ENCODE data around the gene SLC22A7. TPM values are rescaled to one million over a fixed set of nuclear protein-coding genes. Genes with fewer than 3 reads are reported as not detected.

Gene SLC22A7
- total and polyA plus RNA-seq, 7 experiments from 2014 or later, result not detected

DNA sequence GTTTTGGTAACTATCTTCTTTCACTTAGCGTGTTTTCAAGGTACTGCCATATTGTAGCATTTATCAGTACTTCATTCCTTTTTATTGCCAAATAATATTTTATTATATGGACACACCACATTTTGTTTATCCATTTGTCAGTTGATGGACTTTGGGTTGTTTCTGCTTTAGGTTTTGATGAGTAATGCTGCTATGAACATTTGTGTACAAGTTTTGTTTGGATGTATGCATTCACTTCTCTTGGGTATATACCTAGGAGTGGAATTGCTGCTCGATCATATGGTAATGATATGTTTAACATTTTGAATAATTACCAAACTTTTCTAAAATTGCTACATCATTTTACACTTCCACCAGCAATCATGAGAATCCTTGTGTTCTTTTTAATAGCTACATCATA is 6.4 kb upstream of the SLC22A7 start:
- ChIA-PET POLR2A (interaction anchor here (0.6 kb wide), 1 partner anchor 45 kb away, joined by 3 read pairs; no protein-coding TSS in a partner anchor), CTCF (interaction anchor here (0.7 kb wide), 1 partner anchor 478 kb away, joined by 3 read pairs; no protein-coding TSS in a partner anchor)
- Mint-ChIP-seq H3K36me3 (no peaks in the 10 kb centered on the region), H3K27me3 (peaks cover 0 to 31% (median 5%) of the 10 kb centered on the region in 5 donors), H3K4me3 (no peak overlapping the region), H3K4me1 (no peaks in the 10 kb centered on the region), H3K27ac (no peak overlapping the region), H3K9me3 (no peaks in the 10 kb centered on the region)
- Histone ChIP-seq H3K9me3 (ENCODE audit: control insufficient read depth in 2 of 3, low read length in 3 of 3) (no peaks in the 10 kb centered on the region), H3K27me3 (ENCODE audit: control insufficient read depth in 2 of 2, insufficient read depth in 2 of 2, low read length in 2 of 2) (no peaks in the 10 kb centered on the region), H3K36me3 (ENCODE audit: control insufficient read depth in 2 of 3, insufficient read depth in 3 of 3, low read length in 3 of 3) (no peaks in the 10 kb centered on the region), H3K4me1 (ENCODE audit: control insufficient read depth in 2 of 2, insufficient read depth in 2 of 2, low read length in 2 of 2) (no peaks in the 10 kb centered on the region), H3K27ac (ENCODE audit: low read depth, low read length) (no peak overlapping the region), H3K4me3 (ENCODE audit: low read length) (no peak overlapping the region)
- no peak for ATAC-seq
- intact Hi-C loops (cut with micrococcal nuclease), result no loop called here
- DNase-seq, result no peak

DNA sequence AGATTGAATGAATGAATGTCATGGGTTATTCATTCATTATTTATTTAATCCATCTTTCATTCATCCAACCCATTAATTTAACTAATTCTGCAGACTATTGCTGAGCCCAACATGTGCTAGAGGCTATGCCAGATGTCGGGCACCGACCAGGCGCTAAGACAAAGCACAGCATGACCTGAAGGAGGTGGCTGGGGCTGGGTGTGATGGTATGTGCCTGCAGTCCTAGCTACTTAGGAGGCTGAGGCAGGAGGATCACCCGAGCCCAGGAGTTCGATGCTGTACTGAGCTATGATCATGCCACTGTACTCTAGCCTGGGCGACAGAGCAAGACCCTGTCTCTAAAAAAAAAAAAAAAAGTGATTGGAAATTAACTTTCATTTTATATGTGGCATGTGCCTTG is 5.7 kb upstream of the SLC22A7 start:
- no peaks in the 10 kb centered on the region for H3K36me3 Mint-ChIP-seq
- no peak overlapping the region for H3K27ac Mint-ChIP-seq
- no peaks in the 10 kb centered on the region for H3K36me3 ChIP-seq (ENCODE audit: control insufficient read depth in 2 of 3, insufficient read depth in 3 of 3, low read length in 3 of 3)
- H3K27ac ChIP-seq (ENCODE audit: low read depth, low read length), result no peak overlapping the region
- H3K4me1 ChIP-seq (ENCODE audit: control insufficient read depth in 2 of 2, insufficient read depth in 2 of 2, low read length in 2 of 2), result no peaks in the 10 kb centered on the region
- H3K27me3 Mint-ChIP-seq, result peaks cover 0 to 27% (median 0%) of the 10 kb centered on the region in 5 donors
- H3K4me1 Mint-ChIP-seq, result no peaks in the 10 kb centered on the region
- H3K9me3 ChIP-seq (ENCODE audit: control insufficient read depth in 2 of 3, low read length in 3 of 3), result no peaks in the 10 kb centered on the region
- ChIA-PET POLR2A (interaction anchor here (0.6 kb wide), 1 partner anchor 45 kb away, joined by 3 read pairs; no protein-coding TSS in a partner anchor), CTCF (no interaction called here)
- H3K27me3 ChIP-seq (ENCODE audit: control insufficient read depth in 2 of 2, insufficient read depth in 2 of 2, low read length in 2 of 2), result no peaks in the 10 kb centered on the region
- no peak overlapping the region for H3K4me3 ChIP-seq (ENCODE audit: low read length)
- DNase-seq (no peak), ATAC-seq (no peak)
- H3K9me3 Mint-ChIP-seq, result no peaks in the 10 kb centered on the region
- no peak overlapping the region for H3K4me3 Mint-ChIP-seq
- intact Hi-C loops (cut with micrococcal nuclease), result no loop called here

DNA sequence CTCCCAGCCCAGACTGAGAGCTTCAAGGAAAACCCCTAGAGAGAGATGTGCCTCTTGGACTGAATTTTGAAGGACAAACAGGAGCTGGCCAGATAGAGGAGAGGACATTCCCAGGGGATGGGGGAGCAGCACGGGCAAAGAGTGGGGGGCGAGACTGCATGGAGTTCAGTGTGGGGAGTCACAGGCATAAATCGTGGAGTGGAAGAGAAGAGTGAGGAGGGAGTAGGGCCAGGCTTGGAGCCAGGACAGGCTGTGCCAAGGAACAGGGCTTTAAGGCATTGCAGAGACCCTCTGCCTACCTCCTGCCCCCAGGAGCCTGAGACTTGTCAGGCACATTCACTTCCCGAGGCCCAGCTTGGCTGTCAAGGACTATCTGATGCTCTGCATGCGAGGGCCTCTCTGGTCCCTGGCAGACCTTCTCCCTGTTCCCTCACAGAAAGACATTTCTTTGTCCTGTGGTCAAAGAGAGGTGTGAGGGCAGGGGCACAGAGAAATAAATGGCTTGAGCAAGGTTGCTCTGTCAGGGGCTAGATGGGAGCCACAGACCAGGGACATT is 5.2 kb upstream of the SLC22A7 start:
- H3K27me3 Mint-ChIP-seq, result peaks cover 0 to 23% (median 0%) of the 10 kb centered on the region in 5 donors
- Histone ChIP-seq H3K4me3 (ENCODE audit: low read length) (no peak overlapping the region), H3K4me1 (ENCODE audit: control insufficient read depth in 2 of 2, insufficient read depth in 2 of 2, low read length in 2 of 2) (no peaks in the 10 kb centered on the region), H3K36me3 (ENCODE audit: control insufficient read depth in 2 of 3, insufficient read depth in 3 of 3, low read length in 3 of 3) (no peaks in the 10 kb centered on the region), H3K9me3 (ENCODE audit: control insufficient read depth in 2 of 3, low read length in 3 of 3) (no peaks in the 10 kb centered on the region), H3K27me3 (ENCODE audit: control insufficient read depth in 2 of 2, insufficient read depth in 2 of 2, low read length in 2 of 2) (no peaks in the 10 kb centered on the region), H3K27ac (ENCODE audit: low read depth, low read length) (no peak overlapping the region)
- ATAC-seq (no peak), DNase-seq (no peak)
- H3K36me3 Mint-ChIP-seq, result no peaks in the 10 kb centered on the region
- POLR2A ChIA-PET, result no interaction called here
- no peaks in the 10 kb centered on the region for H3K9me3 Mint-ChIP-seq
- CTCF ChIA-PET, result no interaction called here
- H3K27ac Mint-ChIP-seq, result no peak overlapping the region
- intact Hi-C loops (cut with micrococcal nuclease), result no loop called here
- H3K4me3 Mint-ChIP-seq, result no peak overlapping the region
- H3K4me1 Mint-ChIP-seq, result no peaks in the 10 kb centered on the region

DNA sequence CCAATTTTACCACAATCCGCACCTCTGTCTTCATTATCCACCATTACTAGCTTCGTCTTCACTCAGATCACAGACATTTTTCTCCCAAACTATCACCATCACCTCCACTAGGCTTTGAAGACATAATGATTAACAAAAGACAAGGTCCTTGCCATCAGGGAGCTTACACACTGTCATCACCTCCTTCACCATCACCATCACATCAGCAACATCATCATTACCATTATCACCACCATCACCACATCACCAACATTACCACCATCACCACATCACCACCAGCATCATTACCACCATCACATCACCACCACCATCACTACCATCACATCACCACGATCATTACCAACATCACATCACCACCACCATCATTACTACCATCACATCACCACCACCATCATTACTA is 4.4 kb upstream of the SLC22A7 start:
- peaks cover 0 to 18% (median 3%) of the 10 kb centered on the region in 5 donors for H3K27me3 Mint-ChIP-seq
- ChIA-PET POLR2A (no interaction called here), CTCF (no interaction called here)
- no peaks in the 10 kb centered on the region for H3K4me1 Mint-ChIP-seq
- Histone ChIP-seq H3K36me3 (ENCODE audit: control insufficient read depth in 2 of 3, insufficient read depth in 3 of 3, low read length in 3 of 3) (no peaks in the 10 kb centered on the region), H3K4me1 (ENCODE audit: control insufficient read depth in 2 of 2, insufficient read depth in 2 of 2, low read length in 2 of 2) (no peaks in the 10 kb centered on the region), H3K4me3 (ENCODE audit: low read length) (no peak overlapping the region), H3K27me3 (ENCODE audit: control insufficient read depth in 2 of 2, insufficient read depth in 2 of 2, low read length in 2 of 2) (no peaks in the 10 kb centered on the region), H3K9me3 (ENCODE audit: control insufficient read depth in 2 of 3, low read length in 3 of 3) (no peaks in the 10 kb centered on the region), H3K27ac (ENCODE audit: low read depth, low read length) (no peak overlapping the region)
- no peaks in the 10 kb centered on the region for H3K36me3 Mint-ChIP-seq
- no peak overlapping the region for H3K27ac Mint-ChIP-seq
- DNase-seq (no peak), ATAC-seq (no peak)
- intact Hi-C loops (cut with micrococcal nuclease), result no loop called here
- no peak overlapping the region for H3K4me3 Mint-ChIP-seq
- no peaks in the 10 kb centered on the region for H3K9me3 Mint-ChIP-seq

DNA sequence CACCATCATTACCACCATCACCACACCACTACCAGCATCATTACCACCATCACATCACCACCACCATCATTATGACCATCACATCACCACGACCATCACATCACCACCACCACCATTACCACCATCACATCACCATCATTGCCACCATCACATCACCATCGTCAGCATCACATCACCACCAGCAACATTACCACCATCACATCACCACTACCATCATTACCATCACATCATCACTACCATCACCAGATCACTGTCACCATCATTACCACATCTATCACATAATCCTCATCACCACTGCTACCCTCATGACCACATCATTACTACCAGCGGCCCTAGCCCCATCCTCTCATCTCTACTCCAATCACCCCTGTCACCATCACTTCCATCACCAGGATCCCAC is 3.5 kb upstream of the SLC22A7 start:
- intact Hi-C loops (cut with micrococcal nuclease), result no loop called here
- H3K27me3 Mint-ChIP-seq, result peaks cover 0 to 18% (median 4%) of the 10 kb centered on the region in 5 donors
- ChIA-PET CTCF (no interaction called here), POLR2A (no interaction called here)
- H3K4me3 Mint-ChIP-seq, result no peak overlapping the region
- Histone ChIP-seq H3K27ac (ENCODE audit: low read depth, low read length) (no peak overlapping the region), H3K9me3 (ENCODE audit: control insufficient read depth in 2 of 3, low read length in 3 of 3) (no peaks in the 10 kb centered on the region), H3K4me1 (ENCODE audit: control insufficient read depth in 2 of 2, insufficient read depth in 2 of 2, low read length in 2 of 2) (no peaks in the 10 kb centered on the region), H3K4me3 (ENCODE audit: low read length) (no peak overlapping the region), H3K27me3 (ENCODE audit: control insufficient read depth in 2 of 2, insufficient read depth in 2 of 2, low read length in 2 of 2) (no peaks in the 10 kb centered on the region), H3K36me3 (ENCODE audit: control insufficient read depth in 2 of 3, insufficient read depth in 3 of 3, low read length in 3 of 3) (no peaks in the 10 kb centered on the region)
- ATAC-seq (no peak), DNase-seq (no peak)
- no peaks in the 10 kb centered on the region for H3K36me3 Mint-ChIP-seq
- H3K27ac Mint-ChIP-seq, result no peak overlapping the region
- no peaks in the 10 kb centered on the region for H3K9me3 Mint-ChIP-seq
- no peaks in the 10 kb centered on the region for H3K4me1 Mint-ChIP-seq

DNA sequence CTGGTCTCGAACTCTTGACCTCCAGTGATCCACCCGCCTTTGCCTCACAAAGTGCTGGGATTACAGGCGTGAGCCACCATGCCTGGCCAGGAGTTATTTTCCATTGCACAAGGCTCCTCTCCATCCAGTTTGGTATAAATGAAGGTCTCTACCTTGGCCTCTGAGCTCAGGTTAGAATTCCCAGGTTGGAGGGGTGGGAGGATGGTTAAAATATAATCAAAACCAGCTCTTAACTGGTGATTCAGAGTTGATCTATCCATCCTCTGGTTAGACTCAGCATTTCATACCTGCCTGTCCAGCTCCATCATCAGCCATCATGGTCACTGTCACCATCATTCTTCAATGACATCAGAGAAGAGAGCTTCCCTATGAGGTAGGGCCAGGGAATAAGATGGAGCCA is 2.6 kb upstream of the SLC22A7 start:
- no peak overlapping the region for H3K27ac ChIP-seq (ENCODE audit: low read depth, low read length)
- no peaks in the 10 kb centered on the region for H3K9me3 Mint-ChIP-seq
- no peaks in the 10 kb centered on the region for H3K36me3 ChIP-seq (ENCODE audit: control insufficient read depth in 2 of 3, insufficient read depth in 3 of 3, low read length in 3 of 3)
- no peak overlapping the region for H3K27ac Mint-ChIP-seq
- peaks cover 0 to 7% (median 0%) of the 10 kb centered on the region in 7 donors for H3K4me1 Mint-ChIP-seq
- no peaks in the 10 kb centered on the region for H3K4me1 ChIP-seq (ENCODE audit: control insufficient read depth in 2 of 2, insufficient read depth in 2 of 2, low read length in 2 of 2)
- no peak overlapping the region for H3K4me3 ChIP-seq (ENCODE audit: low read length)
- no peaks in the 10 kb centered on the region for H3K36me3 Mint-ChIP-seq
- no peak overlapping the region for H3K4me3 Mint-ChIP-seq
- intact Hi-C loops (cut with micrococcal nuclease), result no loop called here
- peaks cover 0 to 17% (median 7%) of the 10 kb centered on the region in 5 donors for H3K27me3 Mint-ChIP-seq
- CTCF ChIA-PET, result interaction anchor here (0.6 to 1.3 kb wide), 3 partner anchors 11 to 321 kb away, joined by 3 read pairs; no protein-coding TSS in a partner anchor
- DNase-seq, result no peak
- H3K27me3 ChIP-seq (ENCODE audit: control insufficient read depth in 2 of 2, insufficient read depth in 2 of 2, low read length in 2 of 2), result no peaks in the 10 kb centered on the region
- POLR2A ChIA-PET, result no interaction called here
- no peak for ATAC-seq
- H3K9me3 ChIP-seq (ENCODE audit: control insufficient read depth in 2 of 3, low read length in 3 of 3), result no peaks in the 10 kb centered on the region

DNA sequence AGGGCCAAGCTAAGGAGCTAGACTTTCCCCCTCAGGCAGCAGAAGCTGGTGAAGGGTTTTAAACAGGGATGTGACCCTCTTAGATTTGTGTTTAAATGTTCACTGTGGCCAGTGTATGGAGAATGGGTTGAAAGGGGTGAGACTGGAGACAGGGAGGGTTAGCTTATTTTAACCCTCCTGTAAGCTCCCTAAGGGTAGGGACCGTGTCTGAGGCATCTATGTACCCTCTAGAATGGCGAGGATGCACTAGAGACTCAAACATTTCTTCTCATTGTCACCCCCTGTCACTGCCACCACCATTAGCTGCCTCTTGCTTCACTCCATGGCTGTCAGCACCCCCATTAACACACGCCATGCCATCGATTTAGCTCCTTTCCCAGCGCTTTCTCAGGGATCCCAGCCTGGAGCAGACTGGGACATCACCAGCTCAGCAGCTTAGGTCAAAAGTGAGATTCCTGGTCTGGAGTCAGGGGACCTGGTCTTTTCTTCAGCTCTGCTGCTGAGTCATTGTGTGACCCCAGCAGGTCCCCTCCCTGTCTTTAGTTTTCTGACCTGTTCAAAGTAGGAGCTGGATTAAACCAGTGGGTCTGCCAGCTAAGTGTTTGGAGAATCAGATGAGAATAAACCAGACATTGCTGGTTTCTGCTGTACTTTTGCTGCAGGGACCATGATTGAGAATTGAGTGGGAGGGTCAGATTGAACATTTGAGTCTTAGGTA is 1.1 kb upstream of the SLC22A7 start:
- H3K9me3 Mint-ChIP-seq, result no peaks in the 10 kb centered on the region
- no peak for ATAC-seq
- no peak overlapping the region for H3K27ac Mint-ChIP-seq
- H3K27me3 ChIP-seq (ENCODE audit: control insufficient read depth in 2 of 2, insufficient read depth in 2 of 2, low read length in 2 of 2), result no peaks in the 10 kb centered on the region
- H3K4me1 Mint-ChIP-seq, result peaks cover 0 to 7% (median 0%) of the 10 kb centered on the region in 7 donors
- ChIA-PET CTCF (interaction anchor here (1.1 kb wide), 1 partner anchor 210 kb away, joined by 3 read pairs; no protein-coding TSS in a partner anchor), POLR2A (interaction anchor here (1.1 kb wide), 1 partner anchor 185 kb away, joined by 3 read pairs; no protein-coding TSS in a partner anchor)
- H3K36me3 Mint-ChIP-seq, result no peaks in the 10 kb centered on the region
- H3K4me3 ChIP-seq (ENCODE audit: low read length), result no peak overlapping the region
- intact Hi-C loops (cut with micrococcal nuclease), result no loop called here
- H3K27me3 Mint-ChIP-seq, result peaks cover 0 to 12% (median 7%) of the 10 kb centered on the region in 5 donors
- H3K9me3 ChIP-seq (ENCODE audit: control insufficient read depth in 2 of 3, low read length in 3 of 3), result no peaks in the 10 kb centered on the region
- no peaks in the 10 kb centered on the region for H3K4me1 ChIP-seq (ENCODE audit: control insufficient read depth in 2 of 2, insufficient read depth in 2 of 2, low read length in 2 of 2)
- H3K36me3 ChIP-seq (ENCODE audit: control insufficient read depth in 2 of 3, insufficient read depth in 3 of 3, low read length in 3 of 3), result no peaks in the 10 kb centered on the region
- no peak overlapping the region for H3K4me3 Mint-ChIP-seq
- H3K27ac ChIP-seq (ENCODE audit: low read depth, low read length), result no peak overlapping the region
- no peak for DNase-seq
